Mesenchymal stem cell (in vitro differentiated cells and primary cell): ENCODE data around the gene ARHGAP35.

Experiments
- DNase-seq: peaks from one replicate; pipeline ENCODE4 v3.0.0-alpha.2; 2013
- H2AFZ ChIP-seq: one replicate; pipeline ENCODE4 v1.6.1; 2013; ENCODE audit warnings: low read depth, mild to moderate bottlenecking, control low read depth, inconsistent platforms, low read length, moderate library complexity
- H2AK5ac ChIP-seq: 2 replicates; pipeline ENCODE4 v1.6.1; 2013; ENCODE audit warnings: low read length, moderate library complexity, mild to moderate bottlenecking, inconsistent platforms; ENCODE audit not compliant: severe bottlenecking
- H2BK120ac ChIP-seq: one replicate; pipeline ENCODE4 v1.6.1; 2013; ENCODE audit warnings: low read depth, mild to moderate bottlenecking, inconsistent platforms, low read length, moderate library complexity
- H2BK12ac ChIP-seq, 2 experiments: one replicate each; pipeline ENCODE4 v1.6.1; 2013; ENCODE audit warnings: inconsistent platforms in 2 of 2, low read length in 2 of 2, mild to moderate bottlenecking in 2 of 2, moderate library complexity in 2 of 2, control low read depth in 1 of 2
- H2BK15ac ChIP-seq: one replicate; pipeline ENCODE4 v1.6.1; 2013; ENCODE audit warnings: mild to moderate bottlenecking, low read depth, inconsistent platforms; ENCODE audit not compliant: poor library complexity, severe bottlenecking
- H2BK5ac ChIP-seq: 2 replicates; pipeline ENCODE4 v1.6.1; 2013; ENCODE audit warnings: low read depth, mild to moderate bottlenecking, low read length, control low read depth, inconsistent platforms; ENCODE audit not compliant: poor library complexity, severe bottlenecking
- H3K14ac ChIP-seq, 2 experiments: one replicate each; pipeline ENCODE4 v1.6.1; 2013; ENCODE audit warnings: inconsistent platforms in 2 of 2, low read length in 2 of 2, control low read depth in 1 of 2, mild to moderate bottlenecking in 1 of 2, moderate library complexity in 1 of 2
- H3K18ac ChIP-seq, 2 experiments: one replicate each; pipeline ENCODE4 v1.6.1; 2013; ENCODE audit warnings: inconsistent platforms in 2 of 2, low read length in 2 of 2, control low read depth in 1 of 2, low read depth in 1 of 2, mild to moderate bottlenecking in 1 of 2
- H3K23ac ChIP-seq, 2 experiments: one replicate each; pipeline ENCODE4 v1.6.1; 2013; ENCODE audit warnings: inconsistent platforms in 2 of 2, low read length in 2 of 2, mild to moderate bottlenecking in 2 of 2, moderate library complexity in 2 of 2, control low read depth in 1 of 2
- H3K27ac ChIP-seq: 2 replicates; pipeline ENCODE4 v1.5.1; 2013; ENCODE audit warnings: mild to moderate bottlenecking, moderate library complexity, low read length, control low read depth, inconsistent platforms; ENCODE audit not compliant: poor library complexity, severe bottlenecking
- H3K27me3 ChIP-seq, 2 experiments: 2 replicates each; pipeline versions ENCODE4 v1.6.1 to v1.7.0; 2013; ENCODE audit warnings: low read length in 2 of 2, mild to moderate bottlenecking in 2 of 2, moderate library complexity in 2 of 2, control low read depth in 1 of 2, inconsistent platforms in 1 of 2; ENCODE audit not compliant: control insufficient read depth in 1 of 2, insufficient read depth in 1 of 2
- H3K36me3 ChIP-seq, 2 experiments: 2 replicates each; pipeline versions ENCODE4 v1.6.1 to v1.7.0; 2013; ENCODE audit warnings: low read length in 2 of 2, control low read depth in 1 of 2, inconsistent platforms in 1 of 2, low read depth in 1 of 2, mild to moderate bottlenecking in 1 of 2; ENCODE audit not compliant: insufficient read depth in 2 of 2, control insufficient read depth in 1 of 2
- H3K4ac ChIP-seq, 2 experiments: one replicate each; pipeline ENCODE4 v1.6.1; 2013; ENCODE audit warnings: inconsistent platforms in 2 of 2, low read length in 2 of 2, mild to moderate bottlenecking in 2 of 2, moderate library complexity in 2 of 2, control low read depth in 1 of 2, low read depth in 1 of 2
- H3K4me1 ChIP-seq: 2 replicates; pipeline ENCODE4 v1.6.1; 2013; ENCODE audit warnings: low read depth, low read length, control low read depth; ENCODE audit not compliant: control insufficient read depth, insufficient read depth
- H3K4me2 ChIP-seq: 2 replicates; pipeline ENCODE4 v1.6.1; 2013; ENCODE audit warnings: low read length, mild to moderate bottlenecking, inconsistent platforms; ENCODE audit not compliant: poor library complexity, severe bottlenecking
- H3K4me3 ChIP-seq, 2 experiments: 2 replicates each; pipeline versions ENCODE4 v1.5.1 to v1.7.0; 2013; ENCODE audit warnings: low read length in 2 of 2, mild to moderate bottlenecking in 2 of 2, control low read depth in 1 of 2, low read depth in 1 of 2; ENCODE audit not compliant: insufficient read depth in 1 of 2
- H3K79me1 ChIP-seq: replicated peaks from 2 replicates; pipeline ENCODE4 v1.6.1; 2013; ENCODE audit warnings: mild to moderate bottlenecking, control low read depth, low read length, inconsistent platforms; ENCODE audit not compliant: poor library complexity, severe bottlenecking
- H3K9ac ChIP-seq: 2 replicates; pipeline ENCODE4 v1.7.0; 2013; ENCODE audit warnings: mild to moderate bottlenecking, low read length, moderate library complexity
- H3K9me3 ChIP-seq: 2 replicates; pipeline ENCODE4 v1.7.0; 2013; ENCODE audit warnings: mild to moderate bottlenecking, low read length; ENCODE audit not compliant: control insufficient read depth
- H4K8ac ChIP-seq: one replicate; pipeline ENCODE4 v1.6.1; 2013; ENCODE audit warnings: inconsistent platforms, mild to moderate bottlenecking, low read length, moderate library complexity
- H4K91ac ChIP-seq: one replicate; pipeline ENCODE4 v1.6.1; 2013; ENCODE audit warnings: mild to moderate bottlenecking, low read length, inconsistent platforms
- WGBS: methylation state at CpG from one replicate; pipeline ENCODE4 v1.1.7; 2013; ENCODE audit warnings: mixed read lengths; 5-methylcytosine and 5-hydroxymethylcytosine counted together

The ARHGAP35 gene

GRCh38 chr19:46839752-46840497, 20.9 kb upstream of the ARHGAP35 start:
- H3K4me2 ChIP-seq = no peak overlapping the region
- DNase-seq = no peak
- no peaks in the 10 kb centered on the region for H3K9me3 ChIP-seq
- H2BK12ac ChIP-seq = peak overlapping the region in 1 of 2 experiments; percentile 54
- H3K79me1 ChIP-seq = peaks cover 23% of the 10 kb centered on the region
- peak overlapping the region; percentile 22 for H4K8ac ChIP-seq
- no peak overlapping the region for H3K14ac ChIP-seq
- 98% methylated on average over 8 of the region's 12 CpGs for WGBS
- H3K27ac ChIP-seq = no peak overlapping the region
- H4K91ac ChIP-seq = no peak overlapping the region
- H3K23ac ChIP-seq = no peak overlapping the region
- H3K4me1 ChIP-seq = peaks cover 9% of the 10 kb centered on the region
- H3K9ac ChIP-seq = peak overlapping the region; percentile 55
- H3K4ac ChIP-seq = no peak overlapping the region
- H3K18ac ChIP-seq = no peak overlapping the region
- no peak overlapping the region for H2BK15ac ChIP-seq
- H3K4me3 ChIP-seq = peak overlapping the region in 1 of 2 experiments; percentile 14
- H3K36me3 ChIP-seq = peaks cover 77 to 84% of the 10 kb centered on the region in 2 experiments
- no peaks in the 10 kb centered on the region for H3K27me3 ChIP-seq
- no peak overlapping the region for H2AFZ ChIP-seq
- H2BK120ac ChIP-seq = no peak overlapping the region
- no peak overlapping the region for H2AK5ac ChIP-seq
- H2BK5ac ChIP-seq = no peak overlapping the region

GRCh38 chr19:46840498-46840942, 20.3 kb upstream of the ARHGAP35 start:
- H2AK5ac ChIP-seq = no peak overlapping the region
- H4K91ac ChIP-seq = no peak overlapping the region
- peaks cover 9% of the 10 kb centered on the region for H3K4me1 ChIP-seq
- H3K27me3 ChIP-seq = no peaks in the 10 kb centered on the region
- H2BK12ac ChIP-seq = peak overlapping the region in 1 of 2 experiments; percentile 54
- H2BK120ac ChIP-seq = no peak overlapping the region
- H3K14ac ChIP-seq = no peak overlapping the region
- peak overlapping the region; percentile 55 for H3K9ac ChIP-seq
- H3K23ac ChIP-seq = no peak overlapping the region
- no peak overlapping the region for H3K18ac ChIP-seq
- no peak overlapping the region for H3K4me2 ChIP-seq
- H2AFZ ChIP-seq = no peak overlapping the region
- H3K9me3 ChIP-seq = no peaks in the 10 kb centered on the region
- peaks cover 23% of the 10 kb centered on the region for H3K79me1 ChIP-seq
- H3K36me3 ChIP-seq = peaks cover 76 to 78% of the 10 kb centered on the region in 2 experiments
- whole genome bisulfite sequencing = 19% methylated on average over 11 of the region's 13 CpGs
- H2BK15ac ChIP-seq = no peak overlapping the region
- H3K4me3 ChIP-seq = no peak overlapping the region
- no peak overlapping the region for H4K8ac ChIP-seq
- DNase-seq = peak; percentile 78
- H3K4ac ChIP-seq = no peak overlapping the region
- H2BK5ac ChIP-seq = no peak overlapping the region
- H3K27ac ChIP-seq = no peak overlapping the region

GRCh38 chr19:46841458-46842083, 19.2 kb upstream of the ARHGAP35 start:
- H3K4me2 ChIP-seq = no peak overlapping the region
- no peak overlapping the region for H4K8ac ChIP-seq
- H2BK12ac ChIP-seq = peak overlapping the region in 1 of 2 experiments; percentile 0
- no peak overlapping the region for H3K14ac ChIP-seq
- no peak overlapping the region for H3K4ac ChIP-seq
- H2AK5ac ChIP-seq = no peak overlapping the region
- H2BK5ac ChIP-seq = no peak overlapping the region
- DNase-seq = peak; percentile 72
- H3K23ac ChIP-seq = no peak overlapping the region
- no peak overlapping the region for H3K4me3 ChIP-seq
- no peaks in the 10 kb centered on the region for H3K9me3 ChIP-seq
- H2BK15ac ChIP-seq = no peak overlapping the region
- H3K9ac ChIP-seq = peak overlapping the region; percentile 8
- H3K18ac ChIP-seq = no peak overlapping the region
- H2AFZ ChIP-seq = no peak overlapping the region
- no peak overlapping the region for H4K91ac ChIP-seq
- H2BK120ac ChIP-seq = no peak overlapping the region
- 60% methylated on average over 9 of the region's 12 CpGs for WGBS
- peaks cover 14% of the 10 kb centered on the region for H3K4me1 ChIP-seq
- peaks cover 25% of the 10 kb centered on the region for H3K79me1 ChIP-seq
- H3K27me3 ChIP-seq = no peaks in the 10 kb centered on the region
- no peak overlapping the region for H3K27ac ChIP-seq
- peaks cover 72 to 78% of the 10 kb centered on the region in 2 experiments for H3K36me3 ChIP-seq

- H2BK15ac ChIP-seq = no peak overlapping the region
- H3K36me3 ChIP-seq = peaks cover 77 to 78% of the 10 kb centered on the region in 2 experiments
- H2BK12ac ChIP-seq = no peak overlapping the region
- H3K4me2 ChIP-seq = no peak overlapping the region
- no peak overlapping the region for H2AK5ac ChIP-seq
- peak overlapping the region in 1 of 2 experiments; percentile 5 for H3K4ac ChIP-seq
- no peak overlapping the region for H4K91ac ChIP-seq
- 94% methylated on average over 11 of the region's 11 CpGs for WGBS
- no peak for DNase-seq
- H3K9ac ChIP-seq = no peak overlapping the region
- no peak overlapping the region for H3K14ac ChIP-seq
- H2AFZ ChIP-seq = no peak overlapping the region
- H3K23ac ChIP-seq = no peak overlapping the region
- peaks cover 16% of the 10 kb centered on the region for H3K4me1 ChIP-seq
- H2BK120ac ChIP-seq = no peak overlapping the region
- no peak overlapping the region for H3K4me3 ChIP-seq
- H3K79me1 ChIP-seq = peaks cover 25% of the 10 kb centered on the region
- no peak overlapping the region for H4K8ac ChIP-seq
- H2BK5ac ChIP-seq = no peak overlapping the region
- no peak overlapping the region for H3K18ac ChIP-seq
- no peaks in the 10 kb centered on the region for H3K27me3 ChIP-seq
- no peak overlapping the region for H3K27ac ChIP-seq
- H3K9me3 ChIP-seq = no peaks in the 10 kb centered on the region
Measured at GRCh38 chr19:46842791-46843190, 18.0 kb upstream of the ARHGAP35 start.
